Upper lobe of right lung (tissue), 1 donor: ENCODE measurements around the gene LIN54. TPM values are rescaled to one million over a fixed set of nuclear protein-coding genes. Genes with fewer than 3 reads are reported as not detected.
"Not testable (repeated sequence)": the region's sequence is repeated elsewhere in the genome, so short reads cannot be mapped to it uniquely, and the experiment has no call there.

ENCODE experiments used
- ATAC-seq: fragments of 200-7000 bp; cut with Tn5 transposase; one replicate; pipeline ENCODE4 v1.9.1; 2020; ENCODE audit warnings: mild to moderate bottlenecking, moderate library complexity
- DNase-seq: peaks from one replicate; pipeline ENCODE4 v3.0.0-alpha.2; 2020
- H3K27ac ChIP-seq: fragments of 200-600 bp; one replicate; pipeline ENCODE4 v1.8.0; 2022
- H3K27me3 ChIP-seq: fragments of 200-600 bp; one replicate; pipeline ENCODE4 v1.8.0; 2022; ENCODE audit warnings: mild to moderate bottlenecking
- H3K36me3 ChIP-seq: fragments of 200-600 bp; one replicate; pipeline ENCODE4 v1.8.0; 2022
- H3K4me1 ChIP-seq: fragments of 200-600 bp; one replicate; pipeline ENCODE4 v1.8.0; 2022
- H3K4me3 ChIP-seq: fragments of 200-600 bp; one replicate; pipeline ENCODE4 v1.8.0; 2022; ENCODE audit warnings: mild to moderate bottlenecking
- H3K9me3 ChIP-seq: fragments of 200-600 bp; one replicate; pipeline ENCODE4 v1.8.0; 2022
- CTCF ChIP-seq: fragments of 200-600 bp; IDR thresholded peaks from one replicate; pipeline ENCODE4 v1.8.0; 2022; ENCODE audit warnings: antibody characterized with exemption
- intact Hi-C: fragments of 100-400 bp; cut with DNase I; formaldehyde crosslinking; loops from one replicate; pipeline ENCODE4 v1.11.0; 2022
- total RNA-seq: library from RNA; stranded (reverse); fragmentation: NEBNext Ultra II Directional; extraction: Animal tissue kit (Norgen Biotek cat#: 25700); gene quantifications from one replicate; pipeline ENCODE4 v1.2.1, GENCODE V29; 2021
- donor health status: DM: no; HTN: yes; CAD: no; lungs with severe emphysema.

LIN54 gene
- total RNA-seq, 1 donor from 2014 or later: 9.8 TPM

GRCh38 chr4:83009529-83009928, 1.1 kb downstream of the LIN54 start:
- H3K27ac ChIP-seq: peak overlapping the region; percentile 91
- intact Hi-C loops: no loop called here
- TF ChIP-seq CTCF: no peak

GRCh38 chr4:83003044-83003791, 7.4 kb downstream of the LIN54 start:
- H3K27ac ChIP-seq, intact Hi-C loops, DNase-seq, H3K4me1 ChIP-seq, H3K9me3 ChIP-seq, H3K4me3 ChIP-seq, H3K27me3 ChIP-seq, H3K36me3 ChIP-seq, ATAC-seq: not testable (repeated sequence)

More at GRCh38 chr4:83009529-83009928, 1.1 kb downstream of the LIN54 start:
- peak overlapping the region; percentile 90 for H3K4me3 ChIP-seq
- no peaks in the 10 kb centered on the region for H3K9me3 ChIP-seq
- no peaks in the 10 kb centered on the region for H3K27me3 ChIP-seq
- no peaks in the 10 kb centered on the region for H3K36me3 ChIP-seq
- H3K4me1 ChIP-seq: peaks cover 35% of the 10 kb centered on the region
- ATAC-seq: no peak
- DNase-seq: no peak

- Histone ChIP-seq H3K27ac (no peak overlapping the region), H3K4me3 (no peak overlapping the region)
- intact Hi-C loops: no loop called here
Measured at GRCh38 chr4:83002329-83002728, 8.3 kb downstream of the LIN54 start.

GRCh38 chr4:82998898-82999297, 11.7 kb downstream of the LIN54 start:
- intact Hi-C loops: no loop called here

More at GRCh38 chr4:83002329-83002728, 8.3 kb downstream of the LIN54 start:
- DNase-seq: no peak
- no peaks in the 10 kb centered on the region for H3K4me1 ChIP-seq
- no peak for TF ChIP-seq CTCF
- H3K27me3 ChIP-seq: no peaks in the 10 kb centered on the region
- H3K9me3 ChIP-seq: no peaks in the 10 kb centered on the region
- H3K36me3 ChIP-seq: no peaks in the 10 kb centered on the region
- no peak for ATAC-seq

GRCh38 chr4:82994834-82995233, 15.8 kb downstream of the LIN54 start:
- ATAC-seq: no peak
- Histone ChIP-seq H3K9me3 (no peaks in the 10 kb centered on the region), H3K4me3 (no peak overlapping the region), H3K27me3 (no peaks in the 10 kb centered on the region), H3K27ac (no peak overlapping the region), H3K4me1 (peaks cover 4% of the 10 kb centered on the region), H3K36me3 (no peaks in the 10 kb centered on the region)
- no peak for DNase-seq
- intact Hi-C loops: no loop called here
- TF ChIP-seq CTCF: no peak

More at GRCh38 chr4:82998898-82999297, 11.7 kb downstream of the LIN54 start:
- no peak for TF ChIP-seq CTCF
- Histone ChIP-seq H3K27ac (no peak overlapping the region), H3K4me1 (no peaks in the 10 kb centered on the region), H3K27me3 (no peaks in the 10 kb centered on the region), H3K36me3 (no peaks in the 10 kb centered on the region), H3K4me3 (no peak overlapping the region), H3K9me3 (no peaks in the 10 kb centered on the region)
- no peak for DNase-seq
- ATAC-seq: no peak

GRCh38 chr4:82989575-82990429, 20.8 kb downstream of the LIN54 start:
- intact Hi-C loops: no loop called here
- Histone ChIP-seq H3K4me3 (no peak overlapping the region), H3K36me3 (no peaks in the 10 kb centered on the region), H3K27me3 (no peaks in the 10 kb centered on the region), H3K4me1 (peaks cover 6% of the 10 kb centered on the region), H3K9me3 (no peaks in the 10 kb centered on the region), H3K27ac (no peak overlapping the region)
- DNase-seq (no peak), ATAC-seq (peak; percentile 16)
- no peak for TF ChIP-seq CTCF
